SK-N-MC (cell line): Measurements from ENCODE around the gene GRIA4.

Experiments
- EZH2 ChIP-seq: fragments of 200-600 bp; sonication (generic); IDR thresholded peaks from one replicate; pipeline ENCODE4 v1.6.1; 2017; ENCODE audit warnings: antibody characterized with exemption
- FOXP2 ChIP-seq: optimal IDR thresholded peaks from 2 replicates; pipeline ENCODE3; 2011; ENCODE audit warnings: mild to moderate bottlenecking, moderate library complexity; ENCODE audit not compliant: insufficient read depth; ENCODE audit errors: extremely low read length, control extremely low read depth
- POLR2AphosphoS5 ChIP-seq: IDR thresholded peaks from 2 replicates; pipeline ENCODE4 v1.6.1; 2012; ENCODE audit warnings: mild to moderate bottlenecking, low read depth, low read length, borderline replicate concordance

DNA sequence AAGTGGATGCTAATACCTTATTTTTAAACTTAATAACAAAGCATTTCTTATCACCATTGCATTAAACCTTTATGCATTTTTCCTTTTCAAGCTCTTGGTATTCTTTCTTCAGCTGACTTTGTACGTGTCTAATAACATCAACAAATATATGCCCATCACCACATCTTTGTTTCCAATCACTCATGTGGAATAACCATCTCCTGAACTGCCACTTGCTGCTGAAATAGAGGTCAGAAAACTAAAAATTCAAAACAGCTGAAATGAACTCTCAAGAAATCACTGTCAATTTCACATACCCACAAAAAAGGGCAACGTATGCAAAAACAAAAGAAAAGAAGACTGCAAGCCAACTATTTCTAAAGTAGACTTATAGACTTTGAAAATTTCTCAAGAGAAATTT lies 404.7 kb downstream of the GRIA4 start:
- TF ChIP-seq EZH2 (no peak), POLR2AphosphoS5 (no peak), FOXP2 (no peak)
